Left lung (tissue), 10 donors: ENCODE measurements around the gene FKTN. TPM values are rescaled to one million over a fixed set of nuclear protein-coding genes. Genes with fewer than 3 reads are reported as not detected.

ENCODE experiments used
- ATAC-seq: fragments of 200-7000 bp; cut with Tn5 transposase; one replicate; pipeline ENCODE4 v1.9.1; 2020; ENCODE audit warnings: moderate library complexity
- DNase-seq, 4 donors: peaks; one replicate each; pipeline ENCODE4 v3.0.0-alpha.2; 2013 to 2020
- H3K27ac ChIP-seq, 2 donors: fragments of 200-600 bp; sonication (generic) in 1 of 2; one replicate each; pipeline versions ENCODE4 v1.5.0 to v1.8.0; 2020 to 2021
- H3K27me3 ChIP-seq, 2 donors: fragments of 200-600 bp; sonication (generic) in 1 of 2; one replicate each; pipeline versions ENCODE4 v1.5.0 to v1.8.0; 2020 to 2021
- H3K36me3 ChIP-seq, 2 donors: fragments of 200-600 bp; sonication (generic) in 1 of 2; one replicate each; pipeline versions ENCODE4 v1.5.0 to v1.8.0; 2020 to 2021
- H3K4me1 ChIP-seq, 2 donors: fragments of 200-600 bp; one replicate each; pipeline ENCODE4 v1.8.0; 2021
- H3K4me3 ChIP-seq, 2 donors: fragments of 200-600 bp; sonication (generic) in 1 of 2; one replicate each; pipeline versions ENCODE4 v1.5.0 to v1.8.0; 2020 to 2021; ENCODE audit warnings: mild to moderate bottlenecking in 1 of 2
- H3K9me3 ChIP-seq, 2 donors: fragments of 200-600 bp; sonication (generic) in 1 of 2; one replicate each; pipeline versions ENCODE4 v1.5.0 to v1.8.0; 2020 to 2021
- intact Hi-C, 2 donors: fragments of 100-400 bp; cut with DNase I; formaldehyde crosslinking; loops; one replicate each; pipeline versions ENCODE4 v1.11.2 to v1.14.2; 2022
- polyA plus RNA-seq, 6 donors: library from polyadenylated mRNA; unstranded; fragments of 120-200 nt; gene quantifications; one replicate each; pipeline ENCODE4 v1.2.1, GENCODE V29; 2013; ENCODE audit not compliant: insufficient read length in 6 of 6
- total RNA-seq, 2 donors: library from RNA; stranded (reverse); fragmentation: NEBNext Ultra II Directional; extraction: Animal tissue kit (Norgen Biotek cat#: 25700); gene quantifications; one replicate each; pipeline ENCODE4 v1.2.1, GENCODE V29; 2021
- TF ChIP-seq, protein P1 (sequence below), 2 donors: fragments of 200-600 bp; sonication (generic) in 1 of 2; IDR thresholded peaks; one replicate each; pipeline versions ENCODE4 v1.5.0 to v1.8.0; 2021; ENCODE audit warnings: antibody characterized with exemption in 2 of 2
- donor health status: DM: no; HTN: yes; CAD: no.
- donor health status: DM: no; HTN: no; CAD: no.

Gene FKTN
- total and polyA plus RNA-seq, 8 donors, result 14.9 to 32.6 (median 27.4) TPM

DNA sequence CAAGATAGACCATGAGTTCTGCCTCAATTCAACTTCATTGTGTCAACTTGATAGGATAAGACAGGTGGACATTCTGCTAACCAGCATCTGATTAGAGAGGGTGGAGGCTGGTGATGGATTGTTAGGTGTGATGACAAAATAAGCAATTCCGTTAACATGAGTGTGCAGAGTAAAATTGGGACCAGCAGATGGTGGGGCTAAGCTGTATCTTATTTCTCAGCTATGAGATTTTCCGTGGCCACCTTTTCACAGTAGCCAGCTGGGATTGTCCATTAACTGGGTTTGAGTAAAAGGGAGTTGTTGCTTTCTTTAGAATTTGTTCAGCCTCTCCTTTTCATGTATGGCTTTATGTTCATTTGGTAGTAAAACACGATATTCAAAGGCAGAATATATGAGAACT is 75.5 kb downstream of the FKTN start:
- no peaks in the 10 kb centered on the region for H3K9me3 ChIP-seq
- no peaks in the 10 kb centered on the region for H3K4me1 ChIP-seq
- intact Hi-C loops, result no loop called here
- no peak overlapping the region for H3K4me3 ChIP-seq
- no peak overlapping the region for H3K27ac ChIP-seq
- TF ChIP-seq, protein P1, sequence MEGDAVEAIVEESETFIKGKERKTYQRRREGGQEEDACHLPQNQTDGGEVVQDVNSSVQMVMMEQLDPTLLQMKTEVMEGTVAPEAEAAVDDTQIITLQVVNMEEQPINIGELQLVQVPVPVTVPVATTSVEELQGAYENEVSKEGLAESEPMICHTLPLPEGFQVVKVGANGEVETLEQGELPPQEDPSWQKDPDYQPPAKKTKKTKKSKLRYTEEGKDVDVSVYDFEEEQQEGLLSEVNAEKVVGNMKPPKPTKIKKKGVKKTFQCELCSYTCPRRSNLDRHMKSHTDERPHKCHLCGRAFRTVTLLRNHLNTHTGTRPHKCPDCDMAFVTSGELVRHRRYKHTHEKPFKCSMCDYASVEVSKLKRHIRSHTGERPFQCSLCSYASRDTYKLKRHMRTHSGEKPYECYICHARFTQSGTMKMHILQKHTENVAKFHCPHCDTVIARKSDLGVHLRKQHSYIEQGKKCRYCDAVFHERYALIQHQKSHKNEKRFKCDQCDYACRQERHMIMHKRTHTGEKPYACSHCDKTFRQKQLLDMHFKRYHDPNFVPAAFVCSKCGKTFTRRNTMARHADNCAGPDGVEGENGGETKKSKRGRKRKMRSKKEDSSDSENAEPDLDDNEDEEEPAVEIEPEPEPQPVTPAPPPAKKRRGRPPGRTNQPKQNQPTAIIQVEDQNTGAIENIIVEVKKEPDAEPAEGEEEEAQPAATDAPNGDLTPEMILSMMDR (IDR thresholded peaks at IDR 0.05), result no peak
- no peaks in the 10 kb centered on the region for H3K27me3 ChIP-seq
- DNase-seq (no peak), ATAC-seq (no peak)
- peaks cover 0 to 30% of the 10 kb centered on the region in 2 donors for H3K36me3 ChIP-seq

DNA sequence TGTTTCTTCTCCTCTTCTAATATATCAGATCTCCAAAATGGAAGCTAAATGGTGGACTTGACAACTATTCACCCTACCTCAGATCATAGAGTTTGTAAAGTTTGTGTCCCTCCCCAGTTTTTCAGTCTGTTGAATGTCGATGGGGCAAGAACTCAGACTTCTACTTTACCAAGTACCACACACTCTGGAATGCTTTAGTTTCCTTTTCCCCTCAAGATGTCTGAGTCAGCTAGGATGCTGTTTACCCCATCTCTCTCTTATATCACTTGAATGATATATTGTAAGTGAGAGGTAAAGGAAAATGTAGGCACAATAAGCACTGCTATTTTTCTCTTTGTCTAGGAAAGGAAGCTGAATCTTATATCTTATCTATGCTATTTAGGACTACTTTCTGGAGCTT is 78.4 kb downstream of the FKTN start:
- DNase-seq (no peak), ATAC-seq (no peak)
- Histone ChIP-seq H3K36me3 (peaks cover 0 to 43% of the 10 kb centered on the region in 2 donors), H3K9me3 (peaks cover 0 to under 1% of the 10 kb centered on the region in 2 donors), H3K27ac (no peak overlapping the region), H3K4me3 (no peak overlapping the region), H3K4me1 (no peaks in the 10 kb centered on the region), H3K27me3 (no peaks in the 10 kb centered on the region)
- TF ChIP-seq, protein P1 (IDR thresholded peaks at IDR 0.05), result no peak
- intact Hi-C loops, result no loop called here

DNA sequence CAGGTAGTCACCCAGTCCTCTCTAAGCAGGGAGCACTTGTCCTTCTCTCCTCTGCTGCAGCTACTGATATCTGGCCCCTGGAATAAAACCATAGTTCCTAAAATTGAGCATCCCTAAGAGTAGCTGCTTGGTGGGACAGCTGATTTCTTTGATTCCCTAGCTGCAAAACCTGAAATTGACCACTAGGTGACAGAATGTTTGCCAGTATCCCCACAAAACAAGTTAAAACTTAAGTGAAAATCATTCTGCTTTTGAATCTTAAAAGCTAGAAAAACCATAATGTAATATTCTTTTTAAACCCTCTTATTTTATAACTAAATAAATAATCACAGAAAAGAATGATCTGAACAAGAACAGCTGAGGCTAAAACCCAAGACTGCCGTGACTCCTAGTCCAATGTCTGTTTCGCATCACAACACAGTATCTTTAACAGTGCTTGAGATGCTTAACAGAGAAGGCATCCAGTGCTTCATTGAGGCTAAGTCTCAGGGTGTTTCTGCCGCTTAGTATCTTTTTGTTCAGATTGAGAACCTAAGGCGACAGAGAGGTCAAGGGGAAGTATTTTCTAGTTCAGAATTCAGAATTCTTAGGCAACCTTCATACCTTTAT is 80.0 kb downstream of the FKTN start:
- Histone ChIP-seq H3K36me3 (peaks cover 0 to 49% of the 10 kb centered on the region in 2 donors), H3K4me1 (no peaks in the 10 kb centered on the region), H3K9me3 (peaks cover 0 to 10% of the 10 kb centered on the region in 2 donors), H3K27me3 (no peaks in the 10 kb centered on the region), H3K4me3 (no peak overlapping the region), H3K27ac (no peak overlapping the region)
- no peak for DNase-seq
- no peak for ATAC-seq
- TF ChIP-seq, protein P1 (IDR thresholded peaks at IDR 0.05), result no peak
- intact Hi-C loops, result no loop called here

DNA sequence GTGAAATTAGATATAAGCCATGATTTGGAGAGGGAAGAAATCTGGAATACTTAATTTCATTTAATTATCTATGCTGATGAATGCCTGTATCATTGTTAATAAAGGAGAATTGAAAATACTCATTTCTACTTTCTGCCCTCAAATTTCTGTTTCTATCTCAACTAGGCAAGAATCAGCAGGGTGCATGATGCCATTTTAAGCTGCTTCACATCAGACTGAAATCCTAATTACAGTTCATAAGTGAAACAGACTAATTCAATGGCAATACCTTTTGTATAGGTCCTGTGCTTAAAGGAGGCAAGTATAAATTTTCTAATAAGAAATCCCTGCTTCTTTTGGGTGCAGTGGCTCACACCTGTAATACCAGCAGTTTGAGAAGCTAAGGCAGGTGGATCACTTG is 82.0 kb downstream of the FKTN start:
- TF ChIP-seq, protein P1 (IDR thresholded peaks at IDR 0.05), result no peak
- no peak overlapping the region for H3K4me3 ChIP-seq
- H3K9me3 ChIP-seq, result peaks cover 0 to 10% of the 10 kb centered on the region in 2 donors
- no peaks in the 10 kb centered on the region for H3K4me1 ChIP-seq
- H3K36me3 ChIP-seq, result peaks cover 0 to 47% of the 10 kb centered on the region in 2 donors
- no peak for ATAC-seq
- H3K27me3 ChIP-seq, result no peaks in the 10 kb centered on the region
- H3K27ac ChIP-seq, result no peak overlapping the region
- intact Hi-C loops, result no loop called here
- DNase-seq, result no peak

DNA sequence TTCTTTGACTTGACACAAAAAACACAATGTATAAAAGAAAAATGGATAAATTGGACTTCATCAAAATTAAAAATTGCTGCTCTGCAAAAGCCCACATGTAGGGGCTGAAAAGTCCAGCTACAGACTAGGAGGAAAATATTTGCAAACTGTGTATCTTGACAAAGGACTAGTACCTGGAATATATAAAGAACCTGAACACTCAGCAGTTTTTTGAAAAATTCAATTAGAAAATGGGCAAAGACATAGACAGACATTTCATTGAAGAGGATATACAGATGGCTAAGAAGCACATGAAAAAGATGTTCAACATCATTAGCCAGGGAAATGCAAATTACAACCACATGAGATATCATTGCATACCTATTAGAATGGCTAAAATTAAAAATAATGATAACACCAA is 85.9 kb downstream of the FKTN start:
- Histone ChIP-seq H3K9me3 (peaks cover 0 to 10% of the 10 kb centered on the region in 2 donors), H3K4me1 (no peaks in the 10 kb centered on the region), H3K4me3 (no peak overlapping the region), H3K27ac (no peak overlapping the region), H3K27me3 (no peaks in the 10 kb centered on the region), H3K36me3 (peaks cover 0 to 26% of the 10 kb centered on the region in 2 donors)
- TF ChIP-seq, protein P1 (IDR thresholded peaks at IDR 0.05), result no peak
- ATAC-seq (no peak), DNase-seq (no peak)
- intact Hi-C loops, result no loop called here
